ENCODE results near the gene FAM151B.

GRCh38 chr5:80468131-80468530, 19.8 kb upstream of the FAM151B start:
- TF ChIP-seq CTCF (IDR thresholded peaks at IDR 0.05; ENCODE audit: low read length) (no peak), EZH2 (optimal IDR thresholded peaks at IDR 0.05; ENCODE audit: low read depth, low read length) (no peak), EZH2phosphoT487 (IDR thresholded peaks at IDR 0.05; ENCODE audit: low read length) (no peak)

All from MM.1S (cell line).